Heart left ventricle (tissue), 13 donors: ENCODE data around the gene DUS1L.

ENCODE experiments used
- POLR2A ChIP-seq, 2 donors: fragments of 450-650 bp; IDR thresholded peaks; one replicate each; pipeline ENCODE4 v1.6.1; 2017; ENCODE audit warnings: antibody characterized with exemption in 2 of 2, mild to moderate bottlenecking in 2 of 2, moderate library complexity in 2 of 2
- TF ChIP-seq, protein P1 (sequence below), 12 donors: fragments of 200-600 bp; sonication (generic) in 4 of 12; IDR thresholded peaks; one replicate each; pipeline versions ENCODE4 v1.5.0 to v1.8.0; 2018 to 2022; ENCODE audit warnings: antibody characterized with exemption in 12 of 12, mild to moderate bottlenecking in 5 of 12
- donor health status: ischemic (EF 13 %, LVEDD 7.1; RV severe dilation, severe dysfunction).
- donor health status: DM: no; HTN: yes; CAD: no.
- donor health status: DM: no; HTN: no; CAD: no.
- donor health status: ischemic (EF 25% LVEDD 6.9; RV normal size, moderate dysfunction).
- donor health status: ischemic (EF 25% LVEDD 5.7; RV mildly dilated, moderate dysfunction).
- donor health status: ischemic (EF 35%, LVEDD 5.7; RV mildly dilated, moderate dysfunction).
- donor health status: nonischemic (EF 11% LVEDD 7.7; RV severe dilation, severe dysfunction).
- donor health status: DM: yes; HTN: yes; CAD: no.
- donor health status: PGD.
- donor health status: ischemic (EF 29% LVEDD 5.4; RV normal size, mild dysfunction).
- donor health status: nonischemic (EF 23%, LVEDD 6.1; RV moderate dilation, normal function).

DNA sequence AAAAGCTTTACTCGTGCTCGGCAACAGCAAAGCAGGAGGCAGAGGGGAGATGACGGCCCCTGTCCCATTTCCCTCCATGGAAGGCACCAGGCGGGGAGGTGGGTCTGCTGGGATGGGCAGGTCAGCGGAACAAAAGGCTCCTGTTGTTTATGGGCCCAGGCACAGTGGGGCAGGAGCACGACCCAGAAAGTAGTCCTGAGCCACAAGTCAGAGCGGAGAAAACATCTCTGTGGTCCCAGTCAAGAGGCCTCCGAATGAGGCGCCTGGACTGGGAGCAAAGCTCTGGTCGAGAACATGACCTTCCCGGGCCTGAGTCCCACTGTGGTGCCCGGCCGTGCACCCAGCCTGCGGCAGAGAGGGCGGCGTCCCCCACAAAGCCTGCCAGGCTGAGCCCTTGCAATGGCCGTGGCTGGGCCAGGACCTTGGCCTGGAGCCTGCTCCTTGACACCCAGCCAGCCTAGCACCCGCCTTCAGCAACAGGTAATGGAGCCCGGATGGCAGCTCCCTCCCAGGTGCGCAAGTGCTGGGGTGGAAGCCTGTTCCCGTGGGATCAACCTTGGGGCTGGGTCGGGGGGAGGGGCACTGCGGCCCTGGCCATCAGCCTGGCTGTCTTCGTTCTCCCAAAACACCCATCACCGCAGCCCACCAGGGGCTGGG lies 17.6 kb downstream of the DUS1L start:
- TF ChIP-seq, protein P1, sequence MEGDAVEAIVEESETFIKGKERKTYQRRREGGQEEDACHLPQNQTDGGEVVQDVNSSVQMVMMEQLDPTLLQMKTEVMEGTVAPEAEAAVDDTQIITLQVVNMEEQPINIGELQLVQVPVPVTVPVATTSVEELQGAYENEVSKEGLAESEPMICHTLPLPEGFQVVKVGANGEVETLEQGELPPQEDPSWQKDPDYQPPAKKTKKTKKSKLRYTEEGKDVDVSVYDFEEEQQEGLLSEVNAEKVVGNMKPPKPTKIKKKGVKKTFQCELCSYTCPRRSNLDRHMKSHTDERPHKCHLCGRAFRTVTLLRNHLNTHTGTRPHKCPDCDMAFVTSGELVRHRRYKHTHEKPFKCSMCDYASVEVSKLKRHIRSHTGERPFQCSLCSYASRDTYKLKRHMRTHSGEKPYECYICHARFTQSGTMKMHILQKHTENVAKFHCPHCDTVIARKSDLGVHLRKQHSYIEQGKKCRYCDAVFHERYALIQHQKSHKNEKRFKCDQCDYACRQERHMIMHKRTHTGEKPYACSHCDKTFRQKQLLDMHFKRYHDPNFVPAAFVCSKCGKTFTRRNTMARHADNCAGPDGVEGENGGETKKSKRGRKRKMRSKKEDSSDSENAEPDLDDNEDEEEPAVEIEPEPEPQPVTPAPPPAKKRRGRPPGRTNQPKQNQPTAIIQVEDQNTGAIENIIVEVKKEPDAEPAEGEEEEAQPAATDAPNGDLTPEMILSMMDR (IDR thresholded peaks at IDR 0.05) = no peak
- TF ChIP-seq POLR2A (IDR thresholded peaks at IDR 0.05) = no peak
